GM12801 (cell line): ENCODE data around the gene GANC.

Experiments
- TF ChIP-seq, protein P1 (sequence below): IDR thresholded peaks from one replicate; pipeline ENCODE4 v1.5.1; 2011; ENCODE audit warnings: control low read depth; ENCODE audit not compliant: insufficient read length; ENCODE audit errors: extremely low read depth

The GANC gene

DNA sequence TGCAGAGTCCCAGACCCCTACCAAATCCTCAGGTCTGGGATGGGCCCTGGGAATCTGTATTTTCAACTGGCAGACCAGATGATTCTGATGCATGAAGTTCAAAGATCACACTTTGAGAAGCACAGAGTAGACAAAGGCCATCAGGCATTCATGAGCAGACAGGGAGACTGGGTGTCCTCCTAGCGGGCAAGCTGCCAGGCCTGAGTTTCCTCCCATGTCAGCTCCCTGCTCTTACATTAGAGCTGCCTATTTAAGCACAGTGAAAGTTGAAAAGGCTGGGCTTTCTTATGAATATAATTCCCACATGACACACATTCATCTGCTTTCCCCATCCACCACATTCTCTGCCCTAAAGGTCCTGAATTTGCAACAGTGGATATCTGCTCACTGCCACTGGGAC, 100.3 kb downstream of the GANC start:
- TF ChIP-seq, protein P1, sequence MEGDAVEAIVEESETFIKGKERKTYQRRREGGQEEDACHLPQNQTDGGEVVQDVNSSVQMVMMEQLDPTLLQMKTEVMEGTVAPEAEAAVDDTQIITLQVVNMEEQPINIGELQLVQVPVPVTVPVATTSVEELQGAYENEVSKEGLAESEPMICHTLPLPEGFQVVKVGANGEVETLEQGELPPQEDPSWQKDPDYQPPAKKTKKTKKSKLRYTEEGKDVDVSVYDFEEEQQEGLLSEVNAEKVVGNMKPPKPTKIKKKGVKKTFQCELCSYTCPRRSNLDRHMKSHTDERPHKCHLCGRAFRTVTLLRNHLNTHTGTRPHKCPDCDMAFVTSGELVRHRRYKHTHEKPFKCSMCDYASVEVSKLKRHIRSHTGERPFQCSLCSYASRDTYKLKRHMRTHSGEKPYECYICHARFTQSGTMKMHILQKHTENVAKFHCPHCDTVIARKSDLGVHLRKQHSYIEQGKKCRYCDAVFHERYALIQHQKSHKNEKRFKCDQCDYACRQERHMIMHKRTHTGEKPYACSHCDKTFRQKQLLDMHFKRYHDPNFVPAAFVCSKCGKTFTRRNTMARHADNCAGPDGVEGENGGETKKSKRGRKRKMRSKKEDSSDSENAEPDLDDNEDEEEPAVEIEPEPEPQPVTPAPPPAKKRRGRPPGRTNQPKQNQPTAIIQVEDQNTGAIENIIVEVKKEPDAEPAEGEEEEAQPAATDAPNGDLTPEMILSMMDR: no peak

DNA sequence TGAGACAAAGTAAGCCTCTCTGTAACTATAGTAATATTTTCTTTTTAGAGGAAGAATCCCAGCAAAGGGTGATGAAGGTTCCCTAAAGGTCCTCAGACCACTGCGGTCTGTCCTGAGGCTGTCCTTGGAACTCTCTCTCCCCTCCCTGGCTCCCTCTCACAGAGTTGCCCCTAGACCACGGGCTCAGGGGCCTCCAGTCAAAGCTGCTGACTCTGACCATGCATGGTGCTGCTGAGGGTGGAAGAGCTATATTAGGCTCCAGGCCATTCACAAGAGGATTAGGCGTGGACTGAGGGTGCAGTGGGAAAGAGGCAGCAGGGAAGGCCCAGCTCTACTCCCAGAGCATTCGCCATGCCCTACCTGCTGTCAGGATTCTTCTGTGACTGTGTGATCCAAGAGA, 100.9 kb downstream of the GANC start:
- TF ChIP-seq, protein P1: no peak

DNA sequence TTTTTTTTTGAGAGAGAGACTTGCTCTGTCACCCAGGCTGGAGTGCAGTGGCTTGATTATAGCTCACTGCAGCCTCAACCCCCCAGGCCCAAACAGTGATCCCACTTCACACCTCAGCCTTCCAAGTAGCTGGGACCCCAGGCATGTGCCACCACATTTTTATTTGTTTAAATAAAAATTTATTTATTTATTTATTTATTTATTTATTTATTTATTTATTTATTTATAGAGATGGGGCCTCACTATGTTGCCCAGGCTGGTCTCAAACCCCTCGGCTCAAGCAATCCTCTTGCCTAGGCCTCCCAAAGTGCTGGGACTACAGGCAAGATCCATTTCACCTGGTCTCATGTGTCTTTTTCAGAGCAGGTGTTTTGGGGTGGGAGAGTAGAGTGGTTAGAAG, 101.8 kb downstream of the GANC start:
- TF ChIP-seq, protein P1: no peak

DNA sequence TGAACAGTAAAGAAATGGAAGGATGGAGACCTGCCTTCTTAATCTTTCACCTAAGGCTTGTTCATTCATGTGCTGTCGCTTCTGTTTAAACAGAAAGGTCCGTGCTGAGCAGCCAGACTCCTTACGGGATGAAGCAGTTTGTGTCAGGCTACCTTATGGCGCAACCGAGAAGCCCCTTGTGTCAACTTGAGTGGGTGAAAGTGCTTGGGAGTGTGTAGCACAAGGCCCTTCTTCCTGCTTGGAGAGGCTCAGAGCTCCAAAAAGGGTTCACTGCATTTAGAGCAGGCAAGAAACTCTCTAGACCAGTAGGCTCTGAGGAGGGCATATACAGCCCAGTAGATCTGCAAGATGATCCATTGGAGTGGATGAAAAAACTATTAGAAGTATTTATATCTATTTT, 102.3 kb downstream of the GANC start:
- TF ChIP-seq, protein P1: no peak

DNA sequence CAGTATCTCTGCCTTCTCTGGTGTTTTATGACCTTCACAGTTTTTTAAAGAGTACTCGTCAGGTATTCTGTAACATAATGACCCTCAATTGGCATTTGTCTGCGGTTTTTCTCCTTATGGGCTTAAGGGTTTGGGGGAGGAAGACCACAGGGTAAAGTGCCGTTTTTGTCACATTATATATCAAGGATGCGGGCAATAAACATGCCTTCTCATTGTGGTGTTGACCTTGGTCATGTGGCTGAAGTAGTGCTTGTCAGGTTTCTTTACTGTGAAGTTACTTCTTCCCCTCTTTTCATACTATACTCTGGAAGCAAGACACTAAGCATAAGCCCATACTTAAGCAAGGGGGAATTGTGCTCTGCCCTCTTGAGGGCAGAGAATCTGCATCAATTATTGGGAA, 102.9 kb downstream of the GANC start:
- TF ChIP-seq, protein P1: no peak

DNA sequence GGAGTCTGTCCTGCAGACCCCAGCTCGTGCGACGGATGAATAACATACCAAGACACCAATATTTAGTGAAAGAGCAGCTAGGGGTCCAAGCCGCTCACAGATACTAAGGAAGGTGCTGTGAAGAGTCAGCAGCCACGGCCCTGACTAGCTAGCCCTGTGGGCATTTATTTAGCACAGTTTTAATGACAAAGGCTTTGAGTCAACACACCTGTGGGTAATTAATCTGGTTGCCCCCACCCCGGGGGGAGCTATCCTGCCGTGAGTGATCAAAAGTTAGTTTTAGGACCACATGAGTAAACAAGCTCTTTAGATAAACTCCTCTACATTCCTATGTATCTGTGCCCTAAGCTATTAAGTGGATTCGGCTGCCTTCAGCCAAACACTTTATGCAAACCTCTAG, 105.0 kb downstream of the GANC start:
- TF ChIP-seq, protein P1: no peak

DNA sequence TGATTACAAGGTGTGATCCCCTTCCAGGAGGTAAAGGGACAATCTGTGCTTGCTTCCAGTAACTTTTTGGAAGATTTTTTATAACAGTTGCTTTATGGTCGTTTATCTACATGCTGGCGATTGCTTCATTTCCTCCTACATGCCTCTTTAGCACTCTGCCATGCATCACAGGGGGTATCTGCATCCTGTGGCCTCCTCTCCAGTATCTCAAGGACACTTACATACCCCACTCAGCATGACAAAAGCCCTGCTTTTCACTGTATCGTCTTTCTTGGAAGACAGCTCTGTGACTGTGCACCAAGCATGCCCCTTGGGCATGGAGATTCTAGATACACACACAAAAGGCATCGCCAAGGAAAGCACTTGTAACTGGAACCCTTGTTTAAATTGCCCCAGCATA, 111.6 kb downstream of the GANC start:
- TF ChIP-seq, protein P1: no peak
